ENCODE measurements around the gene LEKR1.

The LEKR1 gene

GRCh38 chr3:156790156-156790555 is 36.0 kb upstream of the LEKR1 start:
- no peak for DNase-seq (ENCODE audit: low spot score)
- H2BK5ac ChIP-seq (ENCODE audit: low read length) = no peak overlapping the region
- H3K27me3 ChIP-seq (ENCODE audit: control insufficient read depth in 3 of 3, insufficient read depth in 3 of 3, low read depth in 1 of 3, low read length in 3 of 3) = no peaks in the 10 kb centered on the region
- no peak overlapping the region for H3K4me2 ChIP-seq (ENCODE audit: insufficient read depth, low read length, poor library complexity, severe bottlenecking)
- no peak overlapping the region for H2BK120ac ChIP-seq (ENCODE audit: low read depth, low read length)
- H3K18ac ChIP-seq (ENCODE audit: low read length) = no peak overlapping the region
- H3K4ac ChIP-seq (ENCODE audit: low read length) = no peak overlapping the region
- H3K14ac ChIP-seq (ENCODE audit: low read length) = no peak overlapping the region
- H3K9ac ChIP-seq (ENCODE audit: low read depth, low read length, poor library complexity) = no peak overlapping the region
- no peaks in the 10 kb centered on the region for H3K36me3 ChIP-seq (replicated peaks in 1 of 2; ENCODE audit: control insufficient read depth in 2 of 2, insufficient read depth in 2 of 2, low read length in 2 of 2)
- H3K23ac ChIP-seq (ENCODE audit: low read depth, low read length, poor library complexity) = no peak overlapping the region
- H3K9me3 ChIP-seq (replicated peaks in 1 of 2; ENCODE audit: control insufficient read depth in 2 of 2, insufficient read depth in 1 of 2, low read depth in 1 of 2, low read length in 2 of 2) = no peaks in the 10 kb centered on the region
- no peak overlapping the region for H4K8ac ChIP-seq (ENCODE audit: low read depth, low read length)
- H2AK5ac ChIP-seq (ENCODE audit: low read depth, low read length) = no peak overlapping the region
- H2AFZ ChIP-seq (ENCODE audit: low read length) = no peak overlapping the region
- peaks cover 1 to 2% of the 10 kb centered on the region in 2 donors for H3K4me1 ChIP-seq (ENCODE audit: control insufficient read depth in 2 of 2, insufficient read depth in 1 of 2, low read depth in 1 of 2, low read length in 2 of 2)
- H3K4me3 ChIP-seq (ENCODE audit: low read length in 2 of 2) = no peak overlapping the region
- H2BK15ac ChIP-seq (ENCODE audit: low read length) = no peak overlapping the region
- no peak overlapping the region for H4K91ac ChIP-seq (ENCODE audit: low read depth, low read length, poor library complexity)
- no peaks in the 10 kb centered on the region for H3K79me1 ChIP-seq (ENCODE audit: low read depth, low read length)
- no peak overlapping the region for H2BK12ac ChIP-seq (ENCODE audit: low read length)
- H3K27ac ChIP-seq (replicated peaks; ENCODE audit: low read length) = no peak overlapping the region

GRCh38 chr3:156792114-156792513 is 34.0 kb upstream of the LEKR1 start:
- Histone ChIP-seq H4K91ac (ENCODE audit: low read depth, low read length, poor library complexity) (no peak overlapping the region), H3K9ac (ENCODE audit: low read depth, low read length, poor library complexity) (no peak overlapping the region), H3K4ac (ENCODE audit: low read length) (no peak overlapping the region), H4K8ac (ENCODE audit: low read depth, low read length) (no peak overlapping the region), H3K4me2 (ENCODE audit: insufficient read depth, low read length, poor library complexity, severe bottlenecking) (no peak overlapping the region), H2BK12ac (ENCODE audit: low read length) (no peak overlapping the region), H2BK5ac (ENCODE audit: low read length) (no peak overlapping the region), H3K27me3 (ENCODE audit: control insufficient read depth in 3 of 3, insufficient read depth in 3 of 3, low read depth in 1 of 3, low read length in 3 of 3) (no peaks in the 10 kb centered on the region), H2BK15ac (ENCODE audit: low read length) (no peak overlapping the region), H2BK120ac (ENCODE audit: low read depth, low read length) (no peak overlapping the region), H2AK5ac (ENCODE audit: low read depth, low read length) (no peak overlapping the region), H3K27ac (replicated peaks; ENCODE audit: low read length) (no peak overlapping the region), H2AFZ (ENCODE audit: low read length) (peak overlapping the region; percentile 74), H3K18ac (ENCODE audit: low read length) (no peak overlapping the region), H3K23ac (ENCODE audit: low read depth, low read length, poor library complexity) (no peak overlapping the region), H3K14ac (ENCODE audit: low read length) (no peak overlapping the region), H3K79me1 (ENCODE audit: low read depth, low read length) (no peaks in the 10 kb centered on the region), H3K9me3 (replicated peaks in 1 of 2; ENCODE audit: control insufficient read depth in 2 of 2, insufficient read depth in 1 of 2, low read depth in 1 of 2, low read length in 2 of 2) (no peaks in the 10 kb centered on the region), H3K4me1 (ENCODE audit: control insufficient read depth in 2 of 2, insufficient read depth in 1 of 2, low read depth in 1 of 2, low read length in 2 of 2) (peaks cover 1 to 2% of the 10 kb centered on the region in 2 donors), H3K36me3 (replicated peaks in 1 of 2; ENCODE audit: control insufficient read depth in 2 of 2, insufficient read depth in 2 of 2, low read length in 2 of 2) (no peaks in the 10 kb centered on the region), H3K4me3 (ENCODE audit: low read length in 2 of 2) (no peak overlapping the region)
- DNase-seq (ENCODE audit: low spot score) = no peak
- no CpG with 5 or more reads among the region's 3 CpGs for WGBS, 2 donors (ENCODE audit: extremely low coverage in 2 of 2, insufficient read length in 2 of 2, insufficient replicate concordance in 1 of 2)

- H3K14ac ChIP-seq (ENCODE audit: low read length) = no peak overlapping the region
- no peaks in the 10 kb centered on the region for H3K9me3 ChIP-seq (replicated peaks in 1 of 2; ENCODE audit: control insufficient read depth in 2 of 2, insufficient read depth in 1 of 2, low read depth in 1 of 2, low read length in 2 of 2)
- no peaks in the 10 kb centered on the region for H3K36me3 ChIP-seq (replicated peaks in 1 of 2; ENCODE audit: control insufficient read depth in 2 of 2, insufficient read depth in 2 of 2, low read length in 2 of 2)
- H3K4me1 ChIP-seq (ENCODE audit: control insufficient read depth in 2 of 2, insufficient read depth in 1 of 2, low read depth in 1 of 2, low read length in 2 of 2) = peaks cover 1 to 2% of the 10 kb centered on the region in 2 donors
- H2AFZ ChIP-seq (ENCODE audit: low read length) = no peak overlapping the region
- WGBS, 2 donors (ENCODE audit: extremely low coverage in 2 of 2, insufficient read length in 2 of 2, insufficient replicate concordance in 1 of 2) = no CpG with 5 or more reads among the region's 3 CpGs
- no peak overlapping the region for H3K4ac ChIP-seq (ENCODE audit: low read length)
- no peak for DNase-seq (ENCODE audit: low spot score)
- H3K23ac ChIP-seq (ENCODE audit: low read depth, low read length, poor library complexity) = no peak overlapping the region
- no peaks in the 10 kb centered on the region for H3K79me1 ChIP-seq (ENCODE audit: low read depth, low read length)
- no peak overlapping the region for H3K18ac ChIP-seq (ENCODE audit: low read length)
- no peak overlapping the region for H3K9ac ChIP-seq (ENCODE audit: low read depth, low read length, poor library complexity)
- no peak overlapping the region for H3K4me2 ChIP-seq (ENCODE audit: insufficient read depth, low read length, poor library complexity, severe bottlenecking)
- H2AK5ac ChIP-seq (ENCODE audit: low read depth, low read length) = no peak overlapping the region
- H3K27me3 ChIP-seq (ENCODE audit: control insufficient read depth in 3 of 3, insufficient read depth in 3 of 3, low read depth in 1 of 3, low read length in 3 of 3) = no peaks in the 10 kb centered on the region
- H2BK120ac ChIP-seq (ENCODE audit: low read depth, low read length) = no peak overlapping the region
- H2BK12ac ChIP-seq (ENCODE audit: low read length) = no peak overlapping the region
- no peak overlapping the region for H4K91ac ChIP-seq (ENCODE audit: low read depth, low read length, poor library complexity)
- no peak overlapping the region for H2BK5ac ChIP-seq (ENCODE audit: low read length)
- H4K8ac ChIP-seq (ENCODE audit: low read depth, low read length) = no peak overlapping the region
- no peak overlapping the region for H3K4me3 ChIP-seq (ENCODE audit: low read length in 2 of 2)
- H2BK15ac ChIP-seq (ENCODE audit: low read length) = no peak overlapping the region
- H3K27ac ChIP-seq (replicated peaks; ENCODE audit: low read length) = no peak overlapping the region
Measured at GRCh38 chr3:156792536-156792935, 33.6 kb upstream of the LEKR1 start.

GRCh38 chr3:156792945-156793344 is 33.2 kb upstream of the LEKR1 start:
- Histone ChIP-seq H4K91ac (ENCODE audit: low read depth, low read length, poor library complexity) (no peak overlapping the region), H3K27me3 (ENCODE audit: control insufficient read depth in 3 of 3, insufficient read depth in 3 of 3, low read depth in 1 of 3, low read length in 3 of 3) (no peaks in the 10 kb centered on the region), H3K9ac (ENCODE audit: low read depth, low read length, poor library complexity) (no peak overlapping the region), H3K14ac (ENCODE audit: low read length) (no peak overlapping the region), H3K23ac (ENCODE audit: low read depth, low read length, poor library complexity) (no peak overlapping the region), H4K8ac (ENCODE audit: low read depth, low read length) (no peak overlapping the region), H3K18ac (ENCODE audit: low read length) (no peak overlapping the region), H2AFZ (ENCODE audit: low read length) (peak overlapping the region; percentile 43), H3K4me2 (ENCODE audit: insufficient read depth, low read length, poor library complexity, severe bottlenecking) (no peak overlapping the region), H2BK12ac (ENCODE audit: low read length) (no peak overlapping the region), H2BK5ac (ENCODE audit: low read length) (no peak overlapping the region), H3K4ac (ENCODE audit: low read length) (no peak overlapping the region), H3K36me3 (replicated peaks in 1 of 2; ENCODE audit: control insufficient read depth in 2 of 2, insufficient read depth in 2 of 2, low read length in 2 of 2) (no peaks in the 10 kb centered on the region), H3K4me1 (ENCODE audit: control insufficient read depth in 2 of 2, insufficient read depth in 1 of 2, low read depth in 1 of 2, low read length in 2 of 2) (peaks cover 1 to 2% of the 10 kb centered on the region in 2 donors), H2AK5ac (ENCODE audit: low read depth, low read length) (no peak overlapping the region), H2BK120ac (ENCODE audit: low read depth, low read length) (no peak overlapping the region), H2BK15ac (ENCODE audit: low read length) (no peak overlapping the region), H3K79me1 (ENCODE audit: low read depth, low read length) (no peaks in the 10 kb centered on the region), H3K9me3 (replicated peaks in 1 of 2; ENCODE audit: control insufficient read depth in 2 of 2, insufficient read depth in 1 of 2, low read depth in 1 of 2, low read length in 2 of 2) (no peaks in the 10 kb centered on the region), H3K27ac (replicated peaks; ENCODE audit: low read length) (no peak overlapping the region), H3K4me3 (ENCODE audit: low read length in 2 of 2) (no peak overlapping the region)
- DNase-seq (ENCODE audit: low spot score) = no peak
- WGBS, 2 donors (ENCODE audit: extremely low coverage in 2 of 2, insufficient read length in 2 of 2, insufficient replicate concordance in 1 of 2) = no CpG with 5 or more reads among the region's 2 CpGs
